Neural cell (in vitro differentiated cells): ENCODE results near the gene MARVELD1.

ENCODE experiments used
- CTCF ChIP-seq: fragments of 450-650 bp; IDR thresholded peaks from 2 replicates; pipeline ENCODE4 v1.5.1; 2014; ENCODE audit warnings: antibody characterized with exemption, mild to moderate bottlenecking, moderate library complexity; ENCODE audit not compliant: poor library complexity, severe bottlenecking
- RAD21 ChIP-seq: fragments of 450-650 bp; conservative IDR thresholded peaks from 2 replicates; pipeline ENCODE4 v1.6.1; 2014; ENCODE audit warnings: antibody characterized with exemption, mild to moderate bottlenecking, moderate library complexity

- TF ChIP-seq CTCF = no peak
- no peak for TF ChIP-seq RAD21
Observed at GRCh38 chr10:97755718-97756117, 42.2 kb downstream of the MARVELD1 start.
